ENCODE data around the gene PRXL2A.
"Not testable (repeated sequence)": the region's sequence is repeated elsewhere in the genome, so short reads cannot be mapped to it uniquely, and the experiment has no call there.

Gene PRXL2A

GRCh38 chr10:80411681-80412220 is 3.4 kb downstream of the PRXL2A start:
- DNase-seq, result no peak

- DNase-seq, result no peak
These were observed 4.1 kb downstream of the PRXL2A start for GRCh38 chr10:80412486-80412885.

- peak in 1 of 14 donors; percentile 56 for DNase-seq
These were observed 5.1 kb downstream of the PRXL2A start for GRCh38 chr10:80413271-80413996.

- no peak for DNase-seq
These were observed 6.0 kb downstream of the PRXL2A start for GRCh38 chr10:80414142-80414895.

- DNase-seq, result no peak
These were observed 7.6 kb downstream of the PRXL2A start for GRCh38 chr10:80415734-80416478.

GRCh38 chr10:80416479-80417098 is 8.2 kb downstream of the PRXL2A start:
- peak in 6 of 14 donors; percentile 16 to 48 (median 34) for DNase-seq

GRCh38 chr10:80417256-80417655 is 8.9 kb downstream of the PRXL2A start:
- not testable (repeated sequence) for DNase-seq

DNA sequence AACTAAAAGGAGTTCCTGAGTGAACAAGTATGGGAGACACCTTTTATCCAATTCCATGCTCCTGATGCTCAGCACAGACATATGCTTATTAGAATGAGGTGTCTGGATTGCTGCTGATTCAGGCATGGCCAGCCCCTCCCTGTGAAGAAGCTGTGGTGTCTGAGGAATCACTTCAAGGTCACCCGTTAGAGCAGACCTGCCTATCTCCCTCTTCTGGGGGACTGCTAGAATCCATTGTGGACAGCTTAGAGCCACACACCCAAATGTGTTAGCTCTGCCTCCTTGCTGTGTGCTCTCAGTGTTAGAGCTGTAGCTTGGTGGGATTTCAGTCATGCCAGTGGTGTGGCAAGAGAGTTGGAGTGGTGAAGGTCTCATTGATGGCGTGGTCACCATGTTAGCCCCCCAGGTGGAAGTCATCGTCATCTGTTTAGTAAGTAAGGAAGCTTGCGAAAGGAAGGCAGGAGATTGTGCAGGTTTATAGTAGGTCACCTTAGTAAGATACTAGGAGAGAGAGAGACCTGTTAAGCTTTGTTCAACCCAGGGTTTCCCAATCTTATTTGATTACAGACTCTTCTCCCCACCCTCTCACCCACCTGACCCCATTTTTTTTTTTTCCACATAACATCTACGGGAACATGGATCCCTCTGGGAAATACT is 12.8 kb downstream of the PRXL2A start:
- no peak for DNase-seq

DNA sequence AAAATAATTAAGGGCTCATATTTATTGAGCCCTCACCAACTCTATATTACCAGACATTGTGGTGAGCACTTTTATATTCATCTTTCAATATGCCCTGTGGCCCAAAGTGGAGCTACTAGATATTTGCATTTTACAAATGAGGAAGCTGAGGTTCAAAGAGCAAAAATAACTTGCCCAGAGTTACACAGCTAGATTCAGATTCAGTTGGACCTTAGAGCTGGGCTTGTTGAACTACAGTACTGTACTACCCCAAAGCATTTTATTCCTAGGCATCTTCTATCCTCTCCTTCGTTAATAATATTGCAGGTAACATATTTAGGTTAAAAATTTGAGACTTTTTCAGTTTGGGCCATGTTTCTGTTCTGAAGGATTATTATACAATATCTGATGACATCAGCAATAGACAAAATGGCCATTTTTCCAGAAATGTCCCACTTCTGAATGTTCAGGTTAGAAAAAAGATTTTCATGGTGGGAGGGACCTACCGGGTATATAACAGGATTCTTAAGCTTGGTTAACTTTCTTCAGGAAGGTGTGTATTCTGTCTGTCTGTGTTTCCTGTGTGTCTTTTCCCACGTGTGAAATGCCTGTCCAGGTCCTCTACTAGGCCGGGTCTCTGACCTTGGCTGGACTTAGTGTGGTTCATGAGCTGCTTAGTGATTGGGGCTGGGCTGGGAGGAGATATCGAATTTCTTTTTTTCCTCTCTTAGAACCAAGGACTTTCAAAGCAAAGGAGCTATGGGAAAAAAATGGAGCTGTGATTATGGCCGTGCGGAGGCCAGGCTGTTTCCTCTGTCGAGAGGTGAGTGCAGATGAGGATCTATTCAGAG is 13.6 kb downstream of the PRXL2A start:
- no peak for DNase-seq

GRCh38 chr10:80425901-80426300 is 17.6 kb downstream of the PRXL2A start:
- no peak for DNase-seq

- no peak for DNase-seq
These were observed 19.2 kb downstream of the PRXL2A start for GRCh38 chr10:80427541-80427940.

DNA sequence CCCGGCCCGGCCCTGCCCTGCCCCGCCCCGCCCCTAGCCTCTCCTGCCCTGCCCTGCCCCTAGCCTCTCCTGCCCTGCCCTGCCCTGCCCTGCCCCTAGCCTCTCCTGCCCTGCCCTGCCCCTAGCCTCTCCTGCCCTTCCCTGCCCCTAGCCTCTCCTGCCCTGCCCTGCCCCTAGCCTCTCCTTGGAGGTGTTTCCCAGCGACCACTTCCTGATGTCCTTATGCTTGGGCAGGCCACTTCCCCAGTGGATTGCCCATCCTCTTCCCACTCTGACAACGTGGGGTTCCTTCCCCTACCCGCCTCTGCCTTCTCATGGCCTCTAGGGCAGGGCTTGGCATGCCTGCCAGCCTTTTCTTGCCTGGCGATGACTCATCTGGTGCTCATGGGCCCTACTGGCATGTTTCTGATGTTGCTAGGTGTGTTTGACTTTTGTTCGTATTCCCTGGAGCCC is 21.2 kb downstream of the PRXL2A start:
- peak in 1 of 14 donors; percentile 40 for DNase-seq

DNA sequence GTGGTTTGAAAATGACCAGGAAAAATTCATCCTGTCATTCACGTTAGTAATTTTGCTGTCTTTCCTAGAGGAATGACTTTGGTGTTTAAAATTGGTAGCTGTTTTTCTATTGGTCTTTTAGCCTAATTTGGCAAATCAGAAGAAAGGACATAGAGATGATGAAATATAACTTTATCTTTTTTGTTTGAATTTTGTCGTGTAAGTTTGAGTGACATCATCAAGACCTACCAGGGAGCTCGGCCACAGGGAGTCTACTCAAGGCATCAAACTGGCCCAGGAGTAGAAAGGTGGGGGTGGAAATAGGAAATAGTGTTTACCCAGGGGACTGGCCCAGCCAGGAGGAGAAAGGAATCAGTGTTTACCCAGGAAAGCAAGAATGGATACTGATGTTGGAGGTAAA is 24.8 kb downstream of the PRXL2A start:
- DNase-seq, result no peak

DNA sequence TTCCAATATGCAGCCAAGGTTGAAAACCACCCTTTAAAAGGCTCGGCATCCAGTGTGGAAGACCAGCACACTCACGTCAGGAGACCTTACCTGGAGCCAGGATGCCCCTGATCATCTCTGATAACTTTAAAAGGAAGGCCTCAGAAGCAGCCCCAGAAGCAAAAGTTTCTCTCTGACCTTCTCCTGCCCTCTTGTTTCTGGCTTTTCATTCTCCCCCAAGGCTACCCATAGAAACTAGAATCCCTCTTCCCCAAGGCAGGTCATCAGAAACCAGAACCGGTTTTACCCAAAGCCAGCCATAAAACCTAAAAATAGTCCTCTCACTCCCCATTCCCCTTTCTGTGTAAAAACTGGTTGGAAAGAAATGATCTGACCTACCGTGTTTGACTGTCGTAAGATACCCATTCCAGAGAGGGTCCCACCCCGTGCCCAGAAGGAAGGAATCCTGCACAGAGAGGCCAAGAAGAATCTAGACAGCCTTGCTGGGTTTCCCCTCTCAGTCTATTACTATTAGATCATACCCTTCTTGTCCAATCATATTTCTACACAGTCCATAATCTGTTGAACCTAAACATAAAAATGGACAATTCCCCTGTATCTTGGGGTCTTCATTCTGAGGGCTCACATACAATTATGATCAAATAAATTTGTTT is 28.2 kb downstream of the PRXL2A start:
- DNase-seq, result no peak

DNA sequence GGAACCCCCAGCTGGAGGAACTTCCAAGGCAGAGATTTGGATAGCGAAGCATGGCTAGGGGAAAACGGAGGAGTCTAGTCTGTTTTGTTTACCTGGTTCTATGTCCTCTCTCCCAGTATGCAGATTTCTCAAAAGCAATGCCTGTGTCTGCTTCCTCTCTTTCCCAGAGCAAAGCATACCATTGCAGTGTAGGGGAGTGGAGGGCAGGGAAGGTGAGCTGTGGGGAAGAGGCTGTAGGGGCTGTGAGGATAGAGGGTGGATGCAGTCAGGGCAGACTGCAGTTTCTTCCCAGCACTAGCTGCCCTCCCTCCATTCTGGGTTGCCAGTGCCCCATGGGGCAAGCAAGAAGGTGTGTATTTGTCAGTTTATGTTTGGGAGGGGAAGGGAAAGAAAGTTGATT is 28.9 kb downstream of the PRXL2A start:
- DNase-seq, result no peak

DNA sequence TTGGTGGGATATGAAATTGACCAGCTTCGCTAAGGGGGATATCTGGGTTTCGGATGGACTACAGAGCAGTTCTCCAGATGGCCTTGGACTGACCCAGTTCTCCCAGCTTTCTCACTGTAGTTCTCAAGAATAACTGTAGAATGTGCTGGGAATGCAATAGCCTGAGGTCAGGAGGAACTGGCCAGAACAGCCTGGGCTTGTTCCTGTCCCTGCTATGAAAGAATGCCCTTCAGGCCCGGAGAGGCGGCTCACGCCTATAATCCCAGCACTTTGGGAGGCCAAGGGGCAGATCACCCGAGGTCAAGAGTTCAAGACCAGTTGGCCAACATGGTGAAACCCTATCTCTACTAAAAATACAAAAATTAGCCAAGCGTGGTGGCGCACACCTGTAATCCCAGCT is 33.5 kb downstream of the PRXL2A start:
- no peak for DNase-seq

GRCh38 chr10:80442879-80443278 is 34.5 kb downstream of the PRXL2A start:
- no peak for DNase-seq

DNA sequence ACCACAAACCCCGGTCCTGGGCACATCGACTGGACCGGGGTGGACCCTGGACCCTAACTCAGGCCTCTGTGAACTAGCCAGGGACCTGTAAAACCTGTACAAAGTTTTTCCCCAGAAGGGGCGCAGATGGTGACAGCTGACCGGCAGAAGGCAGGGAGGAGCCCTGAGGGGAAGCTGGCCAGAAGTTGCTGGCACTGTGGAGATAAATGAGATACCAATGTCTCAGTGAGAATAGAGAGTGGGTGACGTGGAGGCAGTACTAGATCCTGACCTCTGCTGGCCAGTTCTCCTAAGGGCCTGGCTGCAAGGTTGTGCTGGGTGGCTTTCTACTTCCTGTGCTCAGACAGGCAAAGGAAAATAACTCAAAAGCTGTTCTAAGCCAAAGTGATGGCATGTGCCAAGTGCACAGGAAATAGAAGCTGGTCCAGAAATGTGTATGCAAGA is 35.2 kb downstream of the PRXL2A start:
- DNase-seq, result no peak

GRCh38 chr10:80444124-80444523 is 35.8 kb downstream of the PRXL2A start:
- no peak for DNase-seq

DNA sequence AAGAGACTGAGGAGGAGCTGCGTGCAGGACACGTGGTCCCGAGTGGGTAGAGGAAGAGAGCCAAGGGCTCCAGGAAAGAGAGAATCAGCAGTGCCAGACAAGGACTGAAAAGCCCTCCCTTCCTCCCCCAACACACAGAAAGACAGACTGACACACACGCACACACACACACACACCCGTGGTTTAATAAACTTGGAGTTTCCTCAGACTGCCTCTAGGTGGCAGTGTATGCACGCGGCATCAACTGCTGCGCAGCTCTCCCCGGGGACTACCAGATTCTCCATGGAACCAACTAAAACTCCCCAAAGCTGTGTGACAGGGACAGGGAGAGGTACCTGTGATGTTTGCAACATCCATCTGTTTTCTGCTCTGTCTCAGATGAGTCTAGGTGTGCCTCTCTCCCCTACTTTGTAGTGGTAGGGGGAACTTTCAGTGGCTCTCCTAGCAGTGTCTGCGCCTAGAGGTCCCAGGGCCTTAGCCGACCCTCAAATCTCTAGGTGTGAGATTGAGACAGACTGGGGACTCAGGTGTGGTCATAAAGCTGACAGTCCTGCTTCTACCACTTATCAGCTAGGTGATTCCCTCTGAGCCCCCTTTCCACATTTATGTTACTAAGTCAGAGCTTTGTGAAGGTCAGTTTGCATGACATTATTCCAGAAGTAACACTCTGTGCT is 36.4 kb downstream of the PRXL2A start:
- peak in 12 of 14 donors; percentile 14 to 70 (median 49) for DNase-seq
